Cardiac muscle cell (in vitro differentiated cells and primary cell): ENCODE results near the gene UBE4A. TPM values are rescaled to one million over a fixed set of nuclear protein-coding genes. Genes with fewer than 3 reads are reported as not detected.
A peak's percentile ranks its signal among the peaks of the same experiment; 100 is the strongest.

Experiments used
- DNase-seq, 2 donors: peaks; one replicate each; pipeline versions ENCODE4 v3.0.0 to v3.0.0-alpha.2; 2010 to 2017; ENCODE audit warnings: low read depth in 1 of 2, low spot score in 1 of 2
- H3K27ac ChIP-seq: fragments of 200-600 bp; sonication (generic); 2 replicates; pipeline ENCODE4 v1.5.1; 2016
- H3K27me3 ChIP-seq: fragments of 200-600 bp; sonication (generic); 2 replicates; pipeline ENCODE4 v1.6.0; 2016; ENCODE audit warnings: control low read depth
- H3K36me3 ChIP-seq: fragments of 200-600 bp; sonication (generic); 2 replicates; pipeline ENCODE4 v1.5.1; 2016; ENCODE audit warnings: control low read depth
- H3K4me1 ChIP-seq: fragments of 200-600 bp; sonication (generic); 2 replicates; pipeline ENCODE4 v1.8.1; 2017; ENCODE audit warnings: low read depth, mild to moderate bottlenecking, mixed run types
- H3K4me3 ChIP-seq: fragments of 200-600 bp; sonication (generic); 2 replicates; pipeline ENCODE4 v1.5.1; 2016; ENCODE audit warnings: mild to moderate bottlenecking
- H3K9me3 ChIP-seq: fragments of 200-600 bp; sonication (generic); 2 replicates; pipeline ENCODE4 v1.5.1; 2017; ENCODE audit warnings: low read depth, mild to moderate bottlenecking, control low read depth
- CTCF ChIP-seq: IDR thresholded peaks from 2 replicates; pipeline ENCODE4 v1.5.1; 2012; ENCODE audit warnings: low read depth, mild to moderate bottlenecking, low read length
- polyA plus RNA-seq: library from polyadenylated mRNA; unstranded; fragments of >200 nt; fragmentation: Nextera tagmentation; extraction: Ambion mirVana; gene quantifications from 2 replicates; pipeline ENCODE4 v1.2.1, GENCODE V29; 2016
- total RNA-seq: library from RNA; depleted of rRNA; stranded (reverse); fragments of >200 nt; gene quantifications from 2 replicates; pipeline ENCODE4 v1.2.3, GENCODE V29; 2016

UBE4A gene
- total and polyA plus RNA-seq, 2 experiments from 2014 or later = 17.4 to 23.6 TPM

GRCh38 chr11:118442908-118443589 is 83.6 kb downstream of the UBE4A start:
- Histone ChIP-seq H3K27ac (no peak overlapping the region), H3K4me3 (no peak overlapping the region), H3K4me1 (peaks cover 14% of the 10 kb centered on the region), H3K27me3 (no peaks in the 10 kb centered on the region), H3K9me3 (no peaks in the 10 kb centered on the region), H3K36me3 (no peaks in the 10 kb centered on the region)
- DNase-seq = no peak
- TF ChIP-seq CTCF = no peak

- Histone ChIP-seq H3K4me1 (peaks cover 13% of the 10 kb centered on the region), H3K36me3 (no peaks in the 10 kb centered on the region), H3K4me3 (no peak overlapping the region), H3K27me3 (no peaks in the 10 kb centered on the region), H3K9me3 (no peaks in the 10 kb centered on the region), H3K27ac (no peak overlapping the region)
- TF ChIP-seq CTCF = no peak
- DNase-seq = no peak
These were observed 84.3 kb downstream of the UBE4A start for GRCh38 chr11:118443590-118444218.

GRCh38 chr11:118447423-118447822 is 88.0 kb downstream of the UBE4A start:
- H3K4me1 ChIP-seq = no peaks in the 10 kb centered on the region
- no peaks in the 10 kb centered on the region for H3K36me3 ChIP-seq
- no peak for TF ChIP-seq CTCF
- no peaks in the 10 kb centered on the region for H3K9me3 ChIP-seq
- H3K4me3 ChIP-seq = no peak overlapping the region
- DNase-seq = no peak
- H3K27ac ChIP-seq = no peak overlapping the region
- no peaks in the 10 kb centered on the region for H3K27me3 ChIP-seq

- peak in 1 of 2 donors; percentile 43 for DNase-seq
- no peak for TF ChIP-seq CTCF
- Histone ChIP-seq H3K27me3 (no peaks in the 10 kb centered on the region), H3K4me3 (no peak overlapping the region), H3K4me1 (no peaks in the 10 kb centered on the region), H3K36me3 (no peaks in the 10 kb centered on the region), H3K9me3 (no peaks in the 10 kb centered on the region), H3K27ac (no peak overlapping the region)
These were observed 88.9 kb downstream of the UBE4A start for GRCh38 chr11:118448294-118448693.

Other genes with a start within 250 kb of the UBE4A start
- gene SCN4B, start 206.8 kb upstream of the UBE4A start, total RNA-seq = 0.11 and 0.21 TPM in 2 replicates
- gene SCN4B, start 206.8 kb upstream of the UBE4A start, polyA plus RNA-seq = 0.39 TPM in 1 of 2 replicates, not detected in the other
- gene SCN2B, start 183.0 kb upstream of the UBE4A start, total RNA-seq = 1.5 and 2.5 TPM in 2 replicates
- 0.87 and 2.2 TPM in 2 replicates for gene SCN2B, start 183.0 kb upstream of the UBE4A start, polyA plus RNA-seq
- gene JAML, start 134.6 kb upstream of the UBE4A start, total RNA-seq = not detected in 2 replicates
- not detected in 2 replicates for gene JAML, start 134.6 kb upstream of the UBE4A start, polyA plus RNA-seq
- 0.12 and 0.49 TPM in 2 replicates for gene MPZL3, start 107.2 kb upstream of the UBE4A start, total RNA-seq
- 0.07 TPM in 1 of 2 replicates, not detected in the other for gene MPZL3, start 107.2 kb upstream of the UBE4A start, polyA plus RNA-seq
- gene MPZL2, start 95.3 kb upstream of the UBE4A start, total RNA-seq = 0.39 TPM in 1 of 2 replicates, not detected in the other
- gene MPZL2, start 95.3 kb upstream of the UBE4A start, polyA plus RNA-seq = 0.13 TPM in 1 of 2 replicates, not detected in the other
- gene CD3E, start 54.9 kb upstream of the UBE4A start, total RNA-seq = not detected in 2 replicates
- not detected in 2 replicates for gene CD3E, start 54.9 kb upstream of the UBE4A start, polyA plus RNA-seq
- gene CD3D, start 16.9 kb upstream of the UBE4A start, total RNA-seq = not detected in 2 replicates
- gene CD3D, start 16.9 kb upstream of the UBE4A start, polyA plus RNA-seq = not detected in 2 replicates
- gene CD3G, start 15.3 kb upstream of the UBE4A start, total RNA-seq = not detected in 2 replicates
- not detected in 2 replicates for gene CD3G, start 15.3 kb upstream of the UBE4A start, polyA plus RNA-seq
- gene ATP5MG, start 42.0 kb downstream of the UBE4A start, total RNA-seq = 65.3 and 90.5 TPM in 2 replicates
- 734 and 884 TPM in 2 replicates for gene ATP5MG, start 42.0 kb downstream of the UBE4A start, polyA plus RNA-seq
- 23.4 and 48.2 TPM in 2 replicates for gene KMT2A, start 76.9 kb downstream of the UBE4A start, total RNA-seq
- 28.0 and 31.6 TPM in 2 replicates for gene KMT2A, start 76.9 kb downstream of the UBE4A start, polyA plus RNA-seq
- gene TTC36, start 167.9 kb downstream of the UBE4A start, total RNA-seq = 8.2 and 11.3 TPM in 2 replicates
- gene TTC36, start 167.9 kb downstream of the UBE4A start, polyA plus RNA-seq = 4.6 and 5.6 TPM in 2 replicates
- 50.0 and 51.3 TPM in 2 replicates for gene TMEM25, start 171.6 kb downstream of the UBE4A start, total RNA-seq
- 34.9 and 41.1 TPM in 2 replicates for gene TMEM25, start 171.6 kb downstream of the UBE4A start, polyA plus RNA-seq
- gene IFT46, start 206.3 kb downstream of the UBE4A start, total RNA-seq = 22.0 and 25.2 TPM in 2 replicates
- 24.5 and 24.8 TPM in 2 replicates for gene IFT46, start 206.3 kb downstream of the UBE4A start, polyA plus RNA-seq
- gene ARCN1, start 212.8 kb downstream of the UBE4A start, total RNA-seq = 77.6 and 94.3 TPM in 2 replicates
- 117 and 124 TPM in 2 replicates for gene ARCN1, start 212.8 kb downstream of the UBE4A start, polyA plus RNA-seq
- gene PHLDB1, start 248.0 kb downstream of the UBE4A start, total RNA-seq = 95.7 and 126 TPM in 2 replicates
- gene PHLDB1, start 248.0 kb downstream of the UBE4A start, polyA plus RNA-seq = 56.7 and 60.2 TPM in 2 replicates